Gastroesophageal sphincter (tissue), 3 donors: ENCODE measurements around the gene ANLN.
"Not testable (repeated sequence)": the region's sequence is repeated elsewhere in the genome, so short reads cannot be mapped to it uniquely, and the experiment has no call there.

Experiments
- CTCF ChIP-seq, 4 experiments: fragments of 200-600 bp in 2 of 4; fragments of 450-650 bp in 2 of 4; sonication (generic) in 1 of 4; IDR thresholded peaks; one replicate each; pipeline ENCODE4 v1.5.1; 2017 to 2019; ENCODE audit warnings: antibody characterized with exemption in 4 of 4, mild to moderate bottlenecking in 2 of 4, moderate library complexity in 2 of 4
- EP300 ChIP-seq: sonication (generic); formaldehyde crosslinking; IDR thresholded peaks from one replicate; pipeline ENCODE4 v1.6.1; 2017; ENCODE audit warnings: antibody characterized with exemption, mild to moderate bottlenecking
- POLR2A ChIP-seq, 2 donors: fragments of 450-650 bp; IDR thresholded peaks; one replicate each; pipeline ENCODE4 v1.6.1; 2017; ENCODE audit warnings: antibody characterized with exemption in 2 of 2, mild to moderate bottlenecking in 2 of 2, moderate library complexity in 1 of 2
- POLR2AphosphoS5 ChIP-seq: sonication (generic); formaldehyde crosslinking; IDR thresholded peaks from one replicate; pipeline ENCODE4 v1.6.1; 2017; ENCODE audit warnings: antibody characterized with exemption

- not testable (repeated sequence) for TF ChIP-seq CTCF (IDR thresholded peaks at IDR 0.05); POLR2A (IDR thresholded peaks at IDR 0.05); POLR2AphosphoS5; EP300
Observed at GRCh38 chr7:36488672-36489071, 99.0 kb downstream of the ANLN start.
